HepG2 (cell line): ENCODE results near the gene ZNF554. TPM values are rescaled to one million over a fixed set of nuclear protein-coding genes. Genes with fewer than 3 reads are reported as not detected.
A peak's percentile ranks its signal among the peaks of the same experiment; 100 is the strongest.

Experiments used
- ARHGAP35 ChIP-seq: sonication (generic); formaldehyde crosslinking; IDR thresholded peaks from 2 replicates; pipeline ENCODE4 v1.9.0; 2022; ENCODE audit warnings: mild to moderate bottlenecking, inconsistent platforms, moderate library complexity, missing genetic modification reagents, borderline replicate concordance
- ERF ChIP-seq: IDR thresholded peaks from 2 replicates; pipeline ENCODE4 v1.6.1; 2018; ENCODE audit warnings: missing biosample characterization, missing genetic modification reagents
- GLI4 ChIP-seq: sonication (generic); formaldehyde crosslinking; IDR thresholded peaks from 2 replicates; pipeline ENCODE4 v1.5.1; 2020; ENCODE audit warnings: missing genetic modification reagents, mild to moderate bottlenecking, moderate library complexity, borderline replicate concordance
- MAFG ChIP-seq: sonication (generic); formaldehyde crosslinking; IDR thresholded peaks from 2 replicates; pipeline ENCODE4 v1.5.1; 2020; ENCODE audit warnings: mild to moderate bottlenecking, missing genetic modification reagents
- MIER3 ChIP-seq: IDR thresholded peaks from 2 replicates; pipeline ENCODE4 v1.6.1; 2016; ENCODE audit warnings: missing compliant biosample characterization, borderline replicate concordance
- NR2C2 ChIP-seq: sonication (generic); formaldehyde crosslinking; IDR thresholded peaks from 2 replicates; pipeline ENCODE4 v1.4.0; 2020; ENCODE audit warnings: missing genetic modification reagents, mild to moderate bottlenecking, moderate library complexity, borderline replicate concordance
- RXRA ChIP-seq: sonication (generic); formaldehyde crosslinking; IDR thresholded peaks from 2 replicates; pipeline ENCODE4 v1.5.1; 2020; ENCODE audit warnings: missing genetic modification reagents
- SIN3B ChIP-seq: fragments of 150-350 bp; IDR thresholded peaks from 2 replicates; pipeline ENCODE4 v1.6.1; 2014; ENCODE audit warnings: low read length
- SOX13 ChIP-seq, 3 experiments: fragments of 450-650 bp in 1 of 3; sonication (generic) in 1 of 3; formaldehyde crosslinking in 1 of 3; IDR thresholded peaks in 2 of 3; conservative IDR thresholded peaks in 1 of 3; 2 replicates each; pipeline versions ENCODE4 v1.5.0 to v1.6.1; 2016 to 2020; ENCODE audit warnings: antibody characterized with exemption in 1 of 3, mild to moderate bottlenecking in 1 of 3, missing compliant biosample characterization in 1 of 3, missing genetic modification reagents in 1 of 3, moderate library complexity in 1 of 3
- TFE3 ChIP-seq: IDR thresholded peaks from 2 replicates; pipeline ENCODE4 v1.6.1; 2016
- TGIF2 ChIP-seq: IDR thresholded peaks from 2 replicates; pipeline ENCODE4 v1.6.1; 2016; ENCODE audit warnings: control low read depth, missing compliant biosample characterization
- THAP8 ChIP-seq: sonication (generic); formaldehyde crosslinking; IDR thresholded peaks from 2 replicates; pipeline ENCODE4 v1.5.1; 2020; ENCODE audit warnings: missing genetic modification reagents, mild to moderate bottlenecking, borderline replicate concordance
- ZFAT ChIP-seq: sonication (generic); formaldehyde crosslinking; conservative IDR thresholded peaks from 2 replicates; pipeline ENCODE4 v1.8.1; 2023; ENCODE audit warnings: missing genetic modification reagents, inconsistent platforms
- ZNF17 ChIP-seq: sonication (generic); formaldehyde crosslinking; IDR thresholded peaks from 2 replicates; pipeline ENCODE4 v1.5.0; 2020; ENCODE audit warnings: mild to moderate bottlenecking, missing genetic modification reagents
- ZNF282 ChIP-seq: fragments of 450-650 bp; IDR thresholded peaks from 2 replicates; pipeline ENCODE4 v1.6.1; 2018; ENCODE audit not compliant: partially characterized antibody
- ZNF407 ChIP-seq: sonication (generic); formaldehyde crosslinking; IDR thresholded peaks from one replicate; pipeline ENCODE4 v1.5.1; 2020; ENCODE audit warnings: mild to moderate bottlenecking, missing genetic modification reagents; ENCODE audit errors: not compliant biosample characterization
- ZNF501 ChIP-seq: sonication (generic); formaldehyde crosslinking; IDR thresholded peaks from 2 replicates; pipeline ENCODE4 v1.5.1; 2020; ENCODE audit warnings: mild to moderate bottlenecking, moderate library complexity, missing genetic modification reagents
- ZNF550 ChIP-seq: sonication (generic); formaldehyde crosslinking; IDR thresholded peaks from 2 replicates; pipeline ENCODE4 v1.4.0; 2020; ENCODE audit warnings: mild to moderate bottlenecking, missing genetic modification reagents, borderline replicate concordance
- ZNF614 ChIP-seq: IDR thresholded peaks from 2 replicates; pipeline ENCODE4 v1.6.1; 2018; ENCODE audit warnings: missing biosample characterization, missing genetic modification reagents, inconsistent platforms, borderline replicate concordance
- polyA plus RNA-seq, 8 experiments: library from polyadenylated mRNA; depleted of rRNA in 3 of 8; stranded (reverse) in 7 of 8; unstranded in 1 of 8; fragments of >200 nt; fragmentation: Illumina TruSeq in 4 of 8; extraction: Trizol in 4 of 8; gene quantifications; 2 replicates each; pipeline versions ENCODE4 v1.2.1 to v1.2.3, GENCODE V29; 2011 to 2016; ENCODE audit warnings: low read depth in 4 of 8, missing spikeins in 1 of 8, mixed read lengths in 1 of 8; ENCODE audit not compliant: insufficient read depth in 1 of 8
- total RNA-seq, 5 experiments: library from RNA; depleted of rRNA; stranded (reverse); fragments of >200 nt; fragmentation: Illumina TruSeq; extraction: Trizol; gene quantifications; 2 replicates each; pipeline ENCODE4 v1.2.3, GENCODE V29; 2016; ENCODE audit warnings: low read depth in 1 of 5

The ZNF554 gene
- total and polyA plus RNA-seq, 2 of the 13 experiments (the other 11 are each of a cell fraction or from before 2014, with no cell fraction given), result 2.2 to 2.7 TPM

GRCh38 chr19:2790194-2790556, 29.5 kb upstream of the ZNF554 start (continued):
- no peak for TF ChIP-seq ZNF407
- TF ChIP-seq ZNF550 (CRISPR knock-in tag), result 0 out of 2 replicates have a peak, but pooled peaks have one; percentile 31
- no peak for TF ChIP-seq ARHGAP35 (CRISPR knock-in tag)
- TF ChIP-seq ZNF614 (CRISPR knock-in tag), result 0 out of 2 replicates have a peak, but pooled peaks have one; percentile 6
- no peak for TF ChIP-seq ERF (CRISPR knock-in tag)
- no peak for TF ChIP-seq ZNF501 (CRISPR knock-in tag)
- 0 out of 2 replicates have a peak, but pooled peaks have one; percentile 27 for TF ChIP-seq TGIF2 (CRISPR knock-in tag)
- TF ChIP-seq ZNF17 (CRISPR knock-in tag), result no peak
- TF ChIP-seq ZNF282, result no peak
- no peak for TF ChIP-seq SIN3B
- no peak for TF ChIP-seq ZFAT
- TF ChIP-seq MAFG, result no peak
- TF ChIP-seq THAP8, result no peak
- TF ChIP-seq GLI4 (CRISPR knock-in tag), result 0 out of 2 replicates have a peak, but pooled peaks have one; percentile 13
- TF ChIP-seq MIER3 (CRISPR knock-in tag), result no peak
- TF ChIP-seq NR2C2 (CRISPR knock-in tag), result no peak
- no peak for TF ChIP-seq SOX13 (IDR thresholded peaks at IDR 0.05)
- TF ChIP-seq SOX13 (CRISPR knock-in tag; conservative IDR thresholded peaks at IDR 0.05 in 1 of 2, IDR thresholded peaks at IDR 0.05 in 1 of 2), result no peak
- no peak for TF ChIP-seq RXRA (CRISPR knock-in tag)
- TF ChIP-seq TFE3, result no peak
- TF ChIP-seq, all 625 proteins: peak for 8
